Activated CD4-positive, alpha-beta T cell treated with anti-CD3 and anti-CD28 coated beads, Interleukin-2, amount 50 U/mL, for 1 hour (primary cell): ENCODE results near the gene PPP6C.
A peak's percentile ranks its signal among the peaks of the same experiment; 100 is the strongest.
"Not testable (repeated sequence)": the region's sequence is repeated elsewhere in the genome, so short reads cannot be mapped to it uniquely, and the experiment has no call there.

Experiments used
- DNase-seq: peaks from one replicate; pipeline ENCODE4 v3.0.0-alpha.2; 2020

PPP6C gene

GRCh38 chr9:125140576-125140975 is 49.0 kb downstream of the PPP6C start:
- DNase-seq, result no peak

GRCh38 chr9:125137200-125137599 is 52.4 kb downstream of the PPP6C start:
- DNase-seq, result no peak

DNA sequence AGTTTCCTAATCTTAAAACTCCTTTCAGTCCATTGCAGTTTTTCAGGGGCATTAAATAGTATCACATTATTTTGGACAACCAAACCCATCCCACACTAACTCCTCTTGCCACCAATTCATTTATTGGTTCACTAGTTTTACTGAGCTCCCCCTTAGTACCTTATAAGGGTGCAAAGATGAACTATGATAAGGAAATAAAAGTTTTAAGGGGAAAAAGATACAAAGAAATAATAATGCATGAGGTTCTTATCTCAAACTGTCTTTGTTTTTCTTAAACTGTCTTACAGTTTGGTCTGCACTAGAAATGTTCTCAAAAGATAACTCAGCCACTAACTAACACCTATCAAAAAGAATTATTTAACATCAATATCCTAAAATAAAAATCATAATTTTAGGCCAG is 54.6 kb downstream of the PPP6C start:
- DNase-seq, result no peak

DNA sequence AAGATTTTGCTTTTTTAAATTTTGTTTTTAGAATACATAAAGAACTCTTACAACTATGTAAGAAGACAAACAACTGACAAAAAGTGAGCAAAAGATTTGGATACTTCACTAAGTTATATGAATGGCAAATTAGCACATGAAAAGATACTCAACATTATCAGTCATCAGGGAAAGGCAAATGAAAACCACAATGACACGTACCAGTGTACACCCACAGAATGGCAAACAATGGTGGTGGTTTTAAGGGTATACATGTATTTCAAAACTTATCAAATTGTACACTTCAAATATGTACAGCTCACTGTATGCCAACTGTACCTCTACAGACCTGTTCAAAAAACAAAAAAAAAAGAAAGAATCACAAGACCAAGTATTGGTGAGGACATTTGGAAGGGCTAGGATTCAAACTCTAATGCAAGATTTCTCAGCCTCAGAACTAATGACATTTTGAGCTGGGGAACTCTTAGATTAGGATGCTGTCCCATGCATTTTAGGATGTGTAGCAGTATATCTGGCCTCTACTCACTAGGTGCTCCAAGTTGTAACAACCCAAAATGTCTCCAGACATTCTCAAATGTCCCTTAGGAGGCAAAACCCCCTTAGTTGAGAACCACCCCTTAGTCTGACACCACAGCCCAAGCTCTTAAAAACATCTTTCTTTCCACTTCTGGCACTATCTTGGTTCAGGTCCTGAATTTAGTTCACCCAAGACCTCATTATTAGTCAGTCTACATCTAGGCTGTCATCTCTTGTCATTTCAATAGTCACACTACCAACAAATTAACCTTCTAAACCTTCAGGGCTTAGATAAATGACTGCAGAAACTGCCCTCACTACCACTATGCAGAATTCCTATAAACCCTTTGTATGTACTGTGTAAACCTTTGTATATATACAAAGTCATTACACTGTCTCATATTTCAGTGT is 55.9 kb downstream of the PPP6C start:
- DNase-seq, result no peak

- DNase-seq, result no peak
Observed at GRCh38 chr9:125131778-125132177, 57.8 kb downstream of the PPP6C start.

DNA sequence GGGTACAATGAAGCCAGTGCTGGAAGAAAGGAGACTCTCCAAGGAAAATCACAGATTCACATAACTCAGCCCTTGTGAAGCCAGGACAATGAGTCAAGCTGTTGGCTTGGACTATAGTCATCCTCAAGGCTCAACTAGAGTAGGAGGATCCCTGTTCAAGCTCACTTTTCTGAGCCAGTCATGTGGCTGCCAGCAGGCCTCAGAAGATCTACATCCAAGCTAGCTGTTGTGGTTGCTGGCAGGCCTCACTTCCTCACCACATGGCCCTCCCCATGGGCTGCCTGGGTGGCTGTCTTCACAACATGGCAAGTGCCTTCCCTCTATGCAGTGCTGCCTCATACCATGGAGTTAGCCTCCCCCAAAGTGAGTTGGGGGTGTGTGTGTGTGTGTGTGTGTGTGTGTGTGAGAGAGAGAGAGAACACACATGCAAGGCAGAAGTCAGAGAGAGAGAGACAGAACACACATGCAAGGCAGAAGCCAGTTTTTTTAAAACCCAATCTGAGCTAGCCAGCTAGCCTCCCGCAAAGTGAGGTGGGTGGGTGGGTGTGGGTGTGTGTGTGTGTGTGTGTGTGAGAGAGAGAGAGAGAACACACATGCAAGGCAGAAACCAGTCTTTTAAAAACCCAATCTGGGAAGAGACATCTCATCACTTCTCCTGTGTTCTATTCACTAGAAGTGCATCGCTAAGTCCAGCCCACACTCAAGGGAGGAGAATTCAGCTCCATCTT is 63.4 kb downstream of the PPP6C start:
- DNase-seq, result peak; percentile 72

GRCh38 chr9:125125523-125125922 is 64.1 kb downstream of the PPP6C start:
- no peak for DNase-seq

- DNase-seq, result no peak
Observed at GRCh38 chr9:125121146-125121545, 68.5 kb downstream of the PPP6C start.

GRCh38 chr9:125119643-125120286 is 69.8 kb downstream of the PPP6C start:
- DNase-seq, result no peak

- DNase-seq, result not testable (repeated sequence)
Observed at GRCh38 chr9:125118696-125119095, 70.9 kb downstream of the PPP6C start.

GRCh38 chr9:125114503-125114902 is 75.1 kb downstream of the PPP6C start:
- DNase-seq, result not testable (repeated sequence)

GRCh38 chr9:125110464-125110863 is 79.1 kb downstream of the PPP6C start:
- no peak for DNase-seq

DNA sequence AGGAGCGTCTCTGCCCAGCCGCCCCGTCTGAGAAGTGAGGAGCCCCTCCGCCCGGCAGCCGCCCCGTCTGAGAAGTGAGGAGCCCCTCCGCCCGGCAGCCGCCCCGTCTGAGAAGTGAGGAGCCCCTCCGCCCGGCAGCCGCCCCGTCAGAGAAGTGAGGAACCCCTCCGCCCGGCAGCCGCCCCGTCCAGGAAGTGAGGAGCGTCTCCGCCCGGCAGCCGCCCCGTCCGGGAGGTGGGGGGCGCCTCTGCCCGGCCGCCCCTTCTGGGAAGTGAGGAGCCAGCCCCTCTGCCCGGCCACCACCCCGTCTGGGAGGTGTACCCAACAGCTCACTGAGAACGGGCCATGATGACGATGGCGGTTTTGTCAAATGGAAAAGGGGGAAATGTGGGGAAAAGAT is 81.1 kb downstream of the PPP6C start:
- not testable (repeated sequence) for DNase-seq

DNA sequence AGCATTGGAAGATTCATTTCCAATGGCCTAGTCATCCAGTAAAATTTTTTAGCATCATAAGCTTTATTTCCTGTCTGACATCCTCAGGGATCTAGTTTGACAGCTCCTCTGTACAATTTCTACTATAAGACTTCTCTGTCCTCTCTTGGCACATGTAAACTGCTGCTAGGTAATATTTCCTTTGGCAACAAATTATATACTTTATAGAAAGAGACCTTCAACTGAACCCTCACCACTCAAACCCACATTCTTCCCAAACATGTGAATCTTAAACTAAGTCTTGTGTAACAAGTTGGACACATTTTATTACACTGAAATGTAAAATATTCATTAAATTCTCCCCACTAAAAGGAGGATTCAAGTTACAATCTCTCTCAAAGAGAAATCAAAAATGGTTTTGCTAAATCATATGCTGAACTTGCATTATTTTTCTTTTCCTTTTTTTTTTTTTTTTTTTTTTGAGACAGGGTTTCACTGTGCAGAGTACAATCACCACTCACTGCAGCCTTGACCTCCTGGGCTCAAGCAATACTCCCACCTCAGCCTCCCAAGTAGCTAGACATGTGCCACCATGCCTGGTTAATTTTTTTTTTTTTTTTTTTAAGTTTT is 83.2 kb downstream of the PPP6C start:
- DNase-seq, result no peak

DNA sequence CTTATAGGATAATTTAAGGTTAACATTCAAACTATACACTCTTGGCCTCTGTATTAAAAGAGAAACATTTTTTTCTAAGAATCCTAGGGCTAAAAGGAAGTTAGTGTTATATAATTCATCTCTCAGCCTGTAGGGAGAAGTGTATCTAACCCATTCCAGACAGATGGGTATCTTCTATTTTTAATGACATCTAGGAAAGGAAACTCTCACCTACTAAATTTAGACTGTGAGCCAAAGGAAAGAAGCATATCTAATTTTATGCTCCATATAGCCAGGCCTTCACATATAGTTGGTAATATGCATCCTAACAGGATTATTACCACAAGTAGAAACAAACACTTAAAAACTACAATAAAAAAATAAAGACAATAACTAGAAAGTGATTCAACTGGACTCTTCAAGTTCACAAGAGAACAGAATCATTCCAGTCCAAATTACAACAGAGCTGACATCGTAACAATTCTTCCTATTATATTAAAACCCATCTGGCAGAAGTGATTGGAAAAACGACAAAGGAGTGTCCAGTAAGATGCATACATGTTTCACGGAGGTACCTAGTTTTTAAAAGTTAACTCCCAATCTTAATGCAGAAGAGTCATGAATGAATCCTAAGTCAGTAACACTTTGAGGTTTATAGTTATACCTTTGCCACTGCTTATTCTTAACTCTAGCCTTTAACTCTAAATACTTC is 85.7 kb downstream of the PPP6C start:
- DNase-seq, result no peak

- no peak for DNase-seq
Observed at GRCh38 chr9:125103021-125103420, 86.6 kb downstream of the PPP6C start.

GRCh38 chr9:125100822-125101221 is 88.8 kb downstream of the PPP6C start:
- DNase-seq, result no peak

DNA sequence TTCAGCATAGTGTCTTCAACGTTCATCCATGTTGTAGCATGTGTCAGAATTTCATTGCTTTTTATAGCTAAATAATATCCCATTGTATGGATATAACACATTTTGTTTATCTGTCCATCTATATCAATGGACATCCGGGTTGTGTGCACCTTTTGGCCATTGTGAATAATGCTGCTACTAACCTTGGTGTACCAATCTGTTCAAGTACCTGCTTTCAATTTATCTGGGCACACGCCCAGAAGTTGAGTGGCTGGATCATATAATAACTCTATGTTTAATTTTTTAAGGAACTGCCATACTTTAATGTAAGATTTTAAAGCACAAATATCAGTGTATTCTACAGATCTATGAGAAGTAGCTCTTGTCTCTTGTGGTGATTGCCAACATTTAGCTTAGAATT is 89.8 kb downstream of the PPP6C start:
- no peak for DNase-seq
